SKM-1 (cell line): ENCODE data around the gene KAT6B.
A peak's percentile ranks its signal among the peaks of the same experiment; 100 is the strongest.
"Not testable (repeated sequence)": the region's sequence is repeated elsewhere in the genome, so short reads cannot be mapped to it uniquely, and the experiment has no call there.

Experiments
- DNase-seq: peaks from one replicate; lab custom pipeline; 2025; ENCODE audit not compliant: unreplicated experiment; lab: John Stamatoyannopoulos, UW

Gene KAT6B

DNA sequence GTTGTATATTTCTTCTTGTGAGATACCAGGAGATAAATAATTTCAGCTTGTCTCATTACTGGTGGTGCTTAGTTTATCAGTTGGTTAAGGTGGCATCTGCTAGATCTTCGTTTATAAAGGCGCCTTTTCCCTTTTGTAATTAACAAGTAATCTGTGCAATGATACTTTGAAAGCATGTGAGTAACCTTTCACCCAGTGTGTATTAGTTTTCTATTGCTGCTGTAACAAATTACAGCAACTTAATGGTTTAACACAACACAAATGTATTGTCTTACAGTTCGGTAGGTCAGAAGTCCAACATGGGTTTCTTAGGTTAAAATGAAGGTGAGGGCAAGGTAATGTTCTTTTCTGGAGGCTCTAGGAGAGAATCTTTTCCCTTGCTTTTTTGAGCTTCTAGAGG lies 30.5 kb downstream of the KAT6B start:
- DNase-seq, result no peak

DNA sequence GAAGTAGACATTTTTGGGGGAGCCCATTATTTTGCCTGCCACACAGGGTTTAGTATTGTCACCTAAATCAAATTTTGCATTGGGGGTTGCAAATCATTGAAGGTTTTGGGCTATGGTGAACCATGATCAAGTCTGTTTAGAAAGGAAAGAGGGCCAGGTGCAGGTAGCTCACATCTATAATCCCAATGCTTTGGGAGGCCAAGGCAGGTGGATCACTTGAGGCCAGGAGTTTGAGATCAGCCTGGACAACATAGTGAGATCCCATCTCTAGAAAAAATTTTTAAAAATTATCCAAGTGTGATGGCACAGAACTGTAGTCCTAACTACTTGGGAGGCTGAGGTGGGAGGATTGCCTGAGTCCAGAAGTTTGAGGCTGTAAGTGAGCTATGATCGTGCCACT lies 31.2 kb downstream of the KAT6B start:
- no peak for DNase-seq

GRCh38 chr10:74859546-74859945 lies 33.1 kb downstream of the KAT6B start:
- DNase-seq, result no peak

- no peak for DNase-seq
Observed at GRCh38 chr10:74862625-74863024, 36.2 kb downstream of the KAT6B start.

- DNase-seq, result peak; percentile 56
Observed at GRCh38 chr10:74863551-74863950, 37.2 kb downstream of the KAT6B start.

- no peak for DNase-seq
Observed at GRCh38 chr10:74867351-74867750, 41.0 kb downstream of the KAT6B start.

DNA sequence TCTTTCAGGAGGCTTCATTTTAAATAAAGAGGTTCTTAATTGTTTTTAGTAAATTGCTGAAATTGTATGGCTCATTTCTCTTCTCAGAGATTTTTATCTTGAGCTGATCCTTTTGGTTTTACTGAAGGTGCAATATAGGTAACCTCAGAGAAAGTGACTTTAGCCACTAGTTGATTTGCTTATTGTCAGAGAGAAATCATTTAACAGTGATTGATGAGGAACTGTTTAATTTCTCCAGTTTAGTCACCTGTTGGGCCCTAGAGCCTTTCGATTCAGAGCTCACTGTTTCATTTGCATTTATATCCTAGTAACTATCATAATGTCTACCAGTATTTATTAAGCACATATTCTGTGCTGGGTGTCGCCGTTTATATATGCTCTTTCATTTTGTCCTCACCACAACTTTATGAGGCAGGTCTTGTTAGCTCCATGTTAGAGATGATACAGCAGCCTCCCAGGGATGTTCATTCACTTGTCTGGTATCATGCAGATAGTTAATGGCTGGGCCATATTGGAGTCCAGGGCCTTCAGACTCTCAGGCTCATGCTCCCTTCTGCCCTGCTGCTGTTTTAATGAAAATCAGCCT lies 42.1 kb downstream of the KAT6B start:
- DNase-seq, result no peak

- DNase-seq, result no peak
Observed at GRCh38 chr10:74869635-74870034, 43.2 kb downstream of the KAT6B start.

DNA sequence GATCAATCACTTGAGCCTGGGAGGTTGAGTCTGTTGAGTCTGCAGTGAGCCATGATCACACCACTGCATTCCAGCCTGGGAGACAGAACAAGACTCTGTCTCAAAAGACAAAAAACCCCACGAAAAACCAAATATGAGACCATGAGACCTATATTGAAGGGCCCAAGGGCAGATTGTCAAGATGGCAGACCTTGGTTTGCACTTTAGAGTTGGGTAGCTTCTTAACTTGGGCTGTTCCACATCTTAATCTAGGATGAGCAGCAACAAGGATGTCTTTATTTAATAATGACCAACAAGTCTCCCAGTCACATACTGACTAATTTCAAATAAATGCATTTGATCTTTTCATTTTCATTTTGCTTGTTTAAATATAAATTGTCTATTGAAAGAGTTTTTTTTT lies 43.8 kb downstream of the KAT6B start:
- no peak for DNase-seq

DNA sequence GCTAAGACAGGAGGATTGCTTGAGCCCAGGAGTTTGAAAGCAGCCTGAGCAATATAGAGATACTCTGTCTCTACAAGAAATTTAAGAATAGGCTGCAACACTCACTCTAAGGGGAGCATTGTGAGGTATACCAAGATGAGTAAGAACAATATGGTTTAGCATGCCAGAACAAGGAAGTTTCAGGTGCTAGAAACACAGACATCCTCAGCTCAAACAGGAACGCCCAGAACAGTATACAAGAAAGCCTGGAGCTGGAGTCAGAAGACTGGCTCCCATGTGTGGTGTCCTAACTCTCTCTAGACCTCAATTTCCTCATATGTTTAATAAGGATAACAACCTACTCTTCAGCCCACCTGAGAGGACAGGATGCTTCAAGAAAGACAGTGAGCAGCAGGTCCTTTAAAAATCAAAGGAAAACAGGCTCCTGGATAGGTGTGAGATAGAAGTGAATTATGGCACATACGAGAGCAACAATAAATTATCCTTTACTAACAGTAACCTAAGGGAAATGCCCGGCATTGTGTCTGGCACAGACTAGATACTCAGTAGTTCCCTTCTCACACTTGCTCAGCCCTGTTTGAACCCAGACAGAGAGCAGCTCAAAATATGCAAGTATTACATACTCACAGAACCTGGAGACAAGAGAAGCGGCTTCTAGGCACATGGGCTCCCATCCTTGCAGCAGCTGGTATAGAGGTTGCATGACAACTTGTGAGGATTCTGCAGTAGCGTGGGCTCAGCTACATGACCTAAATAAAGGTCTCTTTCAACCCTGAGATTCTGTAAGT lies 45.4 kb downstream of the KAT6B start:
- DNase-seq, result no peak

GRCh38 chr10:74873803-74874454 lies 47.5 kb downstream of the KAT6B start:
- DNase-seq, result no peak

GRCh38 chr10:74874649-74875048 lies 48.2 kb downstream of the KAT6B start:
- DNase-seq, result no peak

DNA sequence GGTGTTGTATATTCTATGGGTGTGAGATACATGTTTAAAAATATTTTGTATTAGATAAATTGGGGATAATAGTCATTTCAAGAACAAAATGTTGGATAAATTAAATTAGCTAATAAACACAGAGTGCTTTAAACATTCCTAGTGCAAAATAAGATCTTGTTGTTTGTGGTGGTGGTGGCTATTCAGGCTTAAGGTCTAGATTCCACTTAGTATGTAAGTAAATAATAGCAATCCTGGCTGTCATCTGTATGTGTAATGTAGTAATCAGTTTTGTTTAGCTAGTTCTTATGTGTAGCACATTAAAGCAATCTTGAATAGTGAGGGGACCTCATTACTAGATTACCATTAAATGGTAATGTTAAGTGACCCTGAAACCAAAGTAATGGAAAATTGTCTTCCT lies 48.7 kb downstream of the KAT6B start:
- no peak for DNase-seq

DNA sequence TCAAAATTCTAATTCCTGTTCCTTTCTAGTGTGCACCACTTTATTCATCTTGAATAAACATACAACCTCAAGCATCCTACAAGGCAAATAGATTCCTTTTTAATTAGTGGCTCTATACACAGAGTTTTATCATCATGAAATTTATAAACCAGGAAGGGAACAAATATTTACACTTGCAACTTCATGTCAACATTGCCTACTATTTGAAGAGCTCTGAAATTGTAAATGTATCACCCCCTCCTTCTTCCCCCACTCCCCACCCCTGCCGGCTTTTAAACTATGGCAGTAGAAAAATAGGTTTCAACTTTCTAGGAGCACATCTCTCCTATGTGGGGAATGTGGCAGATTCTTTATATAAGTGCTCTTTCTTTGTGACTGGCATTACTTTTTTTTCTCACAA lies 49.6 kb downstream of the KAT6B start:
- DNase-seq, result no peak

DNA sequence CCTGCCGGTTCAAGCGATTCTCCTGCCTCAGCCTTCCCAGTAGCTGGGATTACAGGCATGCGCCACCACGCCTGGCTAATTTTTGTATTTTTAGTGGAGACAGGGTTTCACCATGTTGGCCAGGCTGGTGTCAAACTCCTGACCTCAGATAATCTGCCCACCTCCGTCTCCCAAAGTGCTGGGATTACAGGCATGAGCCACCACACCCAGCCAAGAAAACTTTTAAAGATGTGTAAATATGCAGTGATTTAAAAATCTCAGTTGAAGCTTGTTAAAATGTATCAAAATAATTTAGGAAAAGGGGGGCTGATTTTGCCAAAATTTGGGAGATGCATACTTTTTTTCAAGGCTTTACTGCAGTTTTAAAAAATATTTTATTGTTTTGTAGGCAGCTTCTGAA lies 50.7 kb downstream of the KAT6B start:
- not testable (repeated sequence) for DNase-seq

DNA sequence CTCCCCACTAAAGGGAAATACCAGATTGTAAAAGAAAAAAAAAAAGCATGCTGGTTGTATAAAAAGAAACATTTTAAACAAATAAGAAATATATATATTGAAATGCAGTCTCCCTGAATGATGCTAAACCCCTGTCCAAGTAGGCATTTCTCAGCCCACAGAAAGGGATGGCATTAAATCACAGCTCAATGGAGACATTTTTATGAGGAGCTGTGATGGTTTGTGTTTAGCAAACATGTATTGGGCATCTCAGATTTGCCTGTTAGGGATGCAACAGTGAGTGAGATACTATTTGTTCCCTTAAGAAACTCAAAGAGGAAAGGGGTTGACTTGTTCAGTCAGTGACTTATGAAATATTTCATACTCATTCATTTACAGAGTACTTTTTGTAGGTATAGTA lies 51.5 kb downstream of the KAT6B start:
- no peak for DNase-seq

DNA sequence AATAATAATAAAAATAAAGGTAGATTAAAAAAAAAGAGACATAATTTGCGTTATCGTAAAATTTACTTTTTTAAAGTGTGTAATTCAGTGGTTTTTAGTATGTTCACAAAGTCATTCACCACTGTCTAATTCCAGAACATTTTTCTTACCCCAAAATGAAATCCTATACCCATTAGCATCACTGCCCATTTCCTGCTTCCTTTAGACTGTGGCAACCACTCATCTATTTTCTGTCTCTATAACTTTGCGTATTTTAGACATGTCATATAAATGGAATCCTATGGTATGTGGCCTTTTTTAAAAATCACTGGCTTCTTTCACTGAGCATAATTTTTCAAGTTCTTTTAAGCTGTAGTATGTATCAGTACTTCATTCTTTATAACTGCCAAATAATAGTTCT lies 53.6 kb downstream of the KAT6B start:
- DNase-seq, result no peak

GRCh38 chr10:74881253-74881884 lies 55.0 kb downstream of the KAT6B start:
- no peak for DNase-seq

DNA sequence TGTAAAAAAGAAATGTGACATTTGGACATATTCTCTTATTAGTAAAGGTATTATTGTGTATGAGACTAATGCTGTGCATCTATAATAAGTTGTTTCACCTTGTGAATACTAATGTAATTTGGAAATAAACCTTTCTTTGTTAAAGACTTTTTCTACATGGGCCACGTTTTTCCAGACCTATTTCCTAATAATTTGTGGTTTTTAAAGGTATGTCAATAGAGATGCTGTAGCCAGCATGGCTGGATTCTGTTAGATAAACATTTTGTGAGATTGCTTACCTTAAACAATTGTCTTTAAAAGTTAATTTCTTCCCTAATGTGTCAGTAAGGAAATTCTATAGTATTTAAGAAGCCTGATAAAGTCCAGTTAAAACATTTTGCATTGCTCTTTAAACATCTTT lies 56.0 kb downstream of the KAT6B start:
- DNase-seq, result no peak

- DNase-seq, result no peak
Observed at GRCh38 chr10:74882831-74883230, 56.4 kb downstream of the KAT6B start.

- DNase-seq, result no peak
Observed at GRCh38 chr10:74883428-74883827, 57.0 kb downstream of the KAT6B start.
